ENCODE measurements around the gene GAGE12J.
"Not testable (repeated sequence)": the region's sequence is repeated elsewhere in the genome, so short reads cannot be mapped to it uniquely, and the experiment has no call there.

The GAGE12J gene

GRCh38 chrX:49310371-49310770 is 11.5 kb upstream of the GAGE12J start:
- no peak for DNase-seq

- DNase-seq: no peak
These were observed 9.7 kb upstream of the GAGE12J start for GRCh38 chrX:49312176-49312575.

- no peak for DNase-seq
These were observed 5.8 kb upstream of the GAGE12J start for GRCh38 chrX:49316085-49316484.

GRCh38 chrX:49322266-49322665 is 429 bp downstream of the GAGE12J start:
- DNase-seq: not testable (repeated sequence)

GRCh38 chrX:49323735-49324134 is 1.9 kb downstream of the GAGE12J start:
- DNase-seq: not testable (repeated sequence)

- DNase-seq: not testable (repeated sequence)
These were observed 8.6 kb downstream of the GAGE12J start for GRCh38 chrX:49330421-49330820.

- not testable (repeated sequence) for DNase-seq
These were observed 9.4 kb downstream of the GAGE12J start, which contains the start of gene GAGE13 for GRCh38 chrX:49331282-49331681. GAGE13 (plus strand) TSS chrX:49331582; CDS start chrX:49332738, 1,156 bp downstream.

- DNase-seq: not testable (repeated sequence)
These were observed 10.0 kb downstream of the GAGE12J start for GRCh38 chrX:49331841-49332240.

- DNase-seq: not testable (repeated sequence)
These were observed 19.6 kb downstream of the GAGE12J start for GRCh38 chrX:49341449-49341848.

GRCh38 chrX:49344496-49345175 is 22.8 kb downstream of the GAGE12J start:
- not testable (repeated sequence) for DNase-seq

- not testable (repeated sequence) for DNase-seq
These were observed 23.6 kb downstream of the GAGE12J start for GRCh38 chrX:49345402-49345801.

- DNase-seq: not testable (repeated sequence)
These were observed 24.3 kb downstream of the GAGE12J start for GRCh38 chrX:49346150-49346549.

Data from activated gamma-delta T cell (primary cell).